Lung (tissue), 12 donors: ENCODE measurements around the gene GRID1. TPM values are rescaled to one million over a fixed set of nuclear protein-coding genes. Genes with fewer than 3 reads are reported as not detected.

ENCODE experiments used
- ATAC-seq: fragments of 200-7000 bp; cut with Tn5 transposase; one replicate; pipeline ENCODE4 v1.9.1; 2020; ENCODE audit warnings: moderate number of reproducible peaks; ENCODE audit not compliant: insufficient read depth, low FRiP score
- DNase-seq, 3 donors: peaks; one replicate each; pipeline ENCODE4 v3.0.0-alpha.2; 2013 to 2017
- H3K27ac ChIP-seq, 2 donors: one replicate each; pipeline ENCODE4 v1.5.1; 2013; ENCODE audit warnings: mild to moderate bottlenecking in 2 of 2, moderate library complexity in 2 of 2, control low read depth in 1 of 2, inconsistent platforms in 1 of 2, low read depth in 1 of 2, low read length in 1 of 2
- H3K27me3 ChIP-seq, 3 donors: one replicate each; pipeline ENCODE4 v1.5.1; 2013; ENCODE audit warnings: low read length in 2 of 3; ENCODE audit not compliant: control insufficient read depth in 3 of 3, insufficient read depth in 3 of 3
- H3K36me3 ChIP-seq, 4 donors: one replicate each; pipeline ENCODE4 v1.5.1; 2013; ENCODE audit warnings: low read length in 4 of 4, mild to moderate bottlenecking in 1 of 4, moderate library complexity in 1 of 4; ENCODE audit not compliant: control insufficient read depth in 4 of 4, insufficient read depth in 4 of 4
- H3K4me1 ChIP-seq, 5 donors: one replicate each; pipeline ENCODE4 v1.5.1; 2013; ENCODE audit warnings: low read length in 5 of 5, mild to moderate bottlenecking in 2 of 5, moderate library complexity in 1 of 5; ENCODE audit not compliant: control insufficient read depth in 5 of 5, insufficient read depth in 5 of 5
- H3K4me3 ChIP-seq: one replicate; pipeline ENCODE4 v1.5.1; 2013; ENCODE audit warnings: mild to moderate bottlenecking, control low read depth, moderate library complexity
- H3K9ac ChIP-seq, 2 donors: one replicate each; pipeline ENCODE4 v1.5.1; 2013; ENCODE audit warnings: low read length in 2 of 2, control low read depth in 1 of 2; ENCODE audit not compliant: insufficient read depth in 1 of 2
- H3K9me3 ChIP-seq, 4 donors: one replicate each; pipeline ENCODE4 v1.5.1; 2013; ENCODE audit warnings: low read length in 3 of 4, mild to moderate bottlenecking in 1 of 4, moderate library complexity in 1 of 4; ENCODE audit not compliant: control insufficient read depth in 4 of 4, insufficient read depth in 3 of 4
- WGBS, 2 donors: extraction: QIAGEN DNeasy Blood & Tissue Kit; methylation state at CpG; one replicate each; pipeline ENCODE4 v1.1.7; 2013; 5-methylcytosine and 5-hydroxymethylcytosine counted together
- polyA plus RNA-seq, 2 donors: library from polyadenylated mRNA; stranded (reverse); fragments of 200-250 nt; gene quantifications; one replicate each; pipeline ENCODE4 v1.2.1, GENCODE V29; 2013
- total RNA-seq, 2 donors: library from RNA; depleted of rRNA in 1 of 2; stranded (reverse); fragments of >200 nt in 1 of 2; gene quantifications; one replicate each; pipeline ENCODE4 v1.2.1, GENCODE V29; 2014 to 2021
- TF ChIP-seq, protein P1 (sequence below): IDR thresholded peaks from 2 replicates; pipeline ENCODE4 v1.5.1; 2012; ENCODE audit warnings: mild to moderate bottlenecking; ENCODE audit errors: control extremely low read depth, extremely low read depth
- donor health status: control.
- donor health status: control.
- donor health status: Bipolar disorder and iron deficiency.
- donor health status: healthy.
- donor health status: DM: yes; HTN: yes; CAD: no.

The GRID1 gene
- total and polyA plus RNA-seq, 4 donors = 1.1 to 3.6 (median 2.2) TPM

DNA sequence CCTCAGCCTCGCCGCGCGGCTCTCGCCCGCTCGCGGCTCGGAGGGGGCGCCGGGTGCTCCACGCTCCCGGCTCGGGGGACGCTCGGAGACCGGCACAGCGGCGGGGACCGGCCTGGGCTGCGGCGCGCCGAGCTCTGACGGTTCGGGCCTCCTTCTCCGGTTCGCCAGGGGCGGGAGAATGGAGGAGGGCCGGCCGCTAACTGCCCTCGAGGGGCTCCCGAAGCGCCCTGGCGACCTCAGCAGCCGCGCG, 232 bp upstream of the GRID1 start:
- Histone ChIP-seq H3K27me3 (peaks cover 0 to 79% (median 70%) of the 10 kb centered on the region in 3 donors), H3K36me3 (no peaks in the 10 kb centered on the region), H3K4me3 (no peak overlapping the region), H3K27ac (no peak overlapping the region), H3K9me3 (peaks cover 0 to 4% (median 0%) of the 10 kb centered on the region in 4 donors), H3K9ac (no peak overlapping the region), H3K4me1 (peaks cover 0 to 31% (median 10%) of the 10 kb centered on the region in 5 donors)
- TF ChIP-seq, protein P1, sequence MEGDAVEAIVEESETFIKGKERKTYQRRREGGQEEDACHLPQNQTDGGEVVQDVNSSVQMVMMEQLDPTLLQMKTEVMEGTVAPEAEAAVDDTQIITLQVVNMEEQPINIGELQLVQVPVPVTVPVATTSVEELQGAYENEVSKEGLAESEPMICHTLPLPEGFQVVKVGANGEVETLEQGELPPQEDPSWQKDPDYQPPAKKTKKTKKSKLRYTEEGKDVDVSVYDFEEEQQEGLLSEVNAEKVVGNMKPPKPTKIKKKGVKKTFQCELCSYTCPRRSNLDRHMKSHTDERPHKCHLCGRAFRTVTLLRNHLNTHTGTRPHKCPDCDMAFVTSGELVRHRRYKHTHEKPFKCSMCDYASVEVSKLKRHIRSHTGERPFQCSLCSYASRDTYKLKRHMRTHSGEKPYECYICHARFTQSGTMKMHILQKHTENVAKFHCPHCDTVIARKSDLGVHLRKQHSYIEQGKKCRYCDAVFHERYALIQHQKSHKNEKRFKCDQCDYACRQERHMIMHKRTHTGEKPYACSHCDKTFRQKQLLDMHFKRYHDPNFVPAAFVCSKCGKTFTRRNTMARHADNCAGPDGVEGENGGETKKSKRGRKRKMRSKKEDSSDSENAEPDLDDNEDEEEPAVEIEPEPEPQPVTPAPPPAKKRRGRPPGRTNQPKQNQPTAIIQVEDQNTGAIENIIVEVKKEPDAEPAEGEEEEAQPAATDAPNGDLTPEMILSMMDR = no peak
- ATAC-seq (no peak), DNase-seq (no peak)
- WGBS, 2 donors = 1% methylated on average over 32 to 38 of the region's 38 CpGs

DNA sequence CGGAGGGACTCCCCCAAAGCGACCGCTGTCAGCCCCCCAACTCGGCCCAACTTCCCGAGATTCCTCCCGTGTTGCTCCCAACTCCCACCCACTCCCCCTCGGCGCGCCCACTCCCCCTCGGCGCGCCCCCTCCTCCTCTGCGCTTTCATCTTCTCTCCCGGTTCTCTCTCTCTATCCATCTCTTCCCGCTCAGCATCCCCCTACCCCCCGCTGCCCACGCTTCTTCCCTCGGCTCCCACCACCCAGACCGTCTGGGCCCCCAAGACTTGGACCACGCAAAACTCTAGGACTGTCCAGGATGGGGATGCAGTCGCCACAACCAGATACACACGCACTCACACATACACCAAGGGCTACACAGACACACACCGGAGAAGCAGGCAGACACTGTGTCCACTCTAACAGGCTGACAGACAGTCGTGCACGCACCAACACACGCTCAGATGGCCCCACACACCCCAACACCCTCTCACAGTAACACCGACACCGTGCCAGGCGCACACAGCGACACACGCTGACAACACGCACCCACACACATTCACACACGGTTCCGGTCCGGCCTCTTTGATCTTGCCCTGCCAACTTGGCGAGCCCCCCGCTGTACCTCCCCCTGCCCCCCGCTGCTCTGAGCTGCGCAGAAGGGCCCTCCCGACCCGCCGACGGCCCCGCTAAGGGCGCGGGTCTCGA, 1.1 kb downstream of the GRID1 start:
- ATAC-seq = no peak

DNA sequence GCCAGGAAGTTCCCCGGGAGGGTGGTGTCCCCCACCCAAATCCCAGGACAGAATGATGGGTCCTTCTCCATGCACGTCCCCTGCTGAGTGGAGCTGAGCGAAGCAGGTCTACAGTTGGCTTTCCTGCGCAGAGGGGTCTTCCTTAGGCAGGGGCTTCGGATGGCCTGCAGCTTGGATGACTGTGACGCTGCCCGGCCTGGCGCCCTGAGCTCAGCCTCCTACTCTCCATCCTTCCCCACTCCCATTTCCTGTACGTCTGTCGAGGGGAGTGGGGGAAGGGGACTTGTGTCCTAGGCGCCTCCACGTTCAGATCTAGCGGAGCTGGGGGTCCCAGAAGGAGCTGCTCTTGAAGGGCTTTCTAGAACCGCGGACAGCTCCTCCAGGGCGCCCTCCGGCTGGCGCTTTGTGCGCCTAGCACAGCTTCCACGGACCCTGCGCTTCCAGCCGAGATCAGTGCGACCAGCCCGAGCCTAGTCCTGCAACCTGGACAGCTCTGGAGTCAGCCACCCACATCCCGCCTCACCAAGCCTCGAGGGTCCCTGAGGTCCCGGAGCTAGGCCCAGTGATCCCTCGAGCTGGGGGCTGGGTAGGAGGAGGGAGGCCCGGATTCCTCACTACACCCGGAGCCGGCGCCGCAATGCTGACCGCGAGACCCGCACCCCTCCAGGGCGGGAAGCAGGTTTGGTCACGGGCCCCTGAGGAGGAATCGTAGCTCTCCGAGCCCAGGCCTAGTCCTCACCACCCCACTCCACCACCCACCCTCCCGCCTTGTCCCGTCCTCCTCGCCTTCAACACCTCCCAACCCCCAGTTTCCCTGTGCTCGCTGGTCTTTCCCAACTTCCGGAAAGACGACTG, 1.9 kb downstream of the GRID1 start:
- H3K4me3 ChIP-seq = peak overlapping the region; percentile 34
- H3K27ac ChIP-seq = no peak overlapping the region
- no peak overlapping the region for H3K9ac ChIP-seq
- no peaks in the 10 kb centered on the region for H3K36me3 ChIP-seq
- H3K27me3 ChIP-seq = peaks cover 0 to 79% (median 64%) of the 10 kb centered on the region in 3 donors
- TF ChIP-seq, protein P1 = no peak
- ATAC-seq (no peak), DNase-seq (peak; percentile 19 to 53 (median 24))
- H3K9me3 ChIP-seq = peaks cover 0 to 4% (median 0%) of the 10 kb centered on the region in 4 donors
- WGBS, 2 donors = 6% methylated on average over 29 to 46 of the region's 46 CpGs
- H3K4me1 ChIP-seq = peaks cover 0 to 31% (median 10%) of the 10 kb centered on the region in 5 donors

More for the DNA sequence above, 1.1 kb downstream of the GRID1 start:
- Histone ChIP-seq H3K9ac (no peak overlapping the region), H3K27me3 (peaks cover 0 to 81% (median 69%) of the 10 kb centered on the region in 3 donors), H3K36me3 (no peaks in the 10 kb centered on the region), H3K4me3 (peak overlapping the region; percentile 21), H3K4me1 (peaks cover 0 to 31% (median 10%) of the 10 kb centered on the region in 5 donors), H3K27ac (no peak overlapping the region), H3K9me3 (peaks cover 0 to 4% (median 0%) of the 10 kb centered on the region in 4 donors)
- TF ChIP-seq, protein P1 = no peak
- 1 to 3% methylated on average over 46 to 47 of the region's 47 CpGs for WGBS, 2 donors
- peak in 1 of 3 donors; percentile 18 for DNase-seq
